Activated naive CD4-positive, alpha-beta T cell treated with anti-CD3 and anti-CD28 coated beads for 36 hours (primary cell): ENCODE results near the gene BTN2A1. TPM values are rescaled to one million over a fixed set of nuclear protein-coding genes. Genes with fewer than 3 reads are reported as not detected.
A peak's percentile ranks its signal among the peaks of the same experiment; 100 is the strongest.

Experiments
- CTCF ChIA-PET: fragments of 350-600 bp; sonication (Branson Sonifier 250); formaldehyde crosslinking; loops from one replicate; lab custom pipeline; 2021; ENCODE audit warnings: antibody characterized with exemption; lab: Charles Lee
- DNase-seq: peaks from one replicate; pipeline ENCODE4 v3.0.0-alpha.2; 2020
- H3K27ac Mint-ChIP-seq: one replicate; pipeline ENCODE4 v1.8.0; 2021; ENCODE audit warnings: mild to moderate bottlenecking, mixed read lengths
- H3K27me3 Mint-ChIP-seq: one replicate; pipeline ENCODE4 v1.8.0; 2021; ENCODE audit warnings: low read depth, mixed read lengths
- H3K36me3 Mint-ChIP-seq: one replicate; pipeline ENCODE4 v1.8.0; 2021; ENCODE audit warnings: low read depth, mixed read lengths
- H3K4me1 Mint-ChIP-seq: one replicate; pipeline ENCODE4 v1.8.0; 2021; ENCODE audit warnings: low read depth, mixed read lengths
- H3K4me3 Mint-ChIP-seq: one replicate; pipeline ENCODE4 v1.8.0; 2021; ENCODE audit warnings: mild to moderate bottlenecking, moderate library complexity, mixed read lengths
- H3K9me3 Mint-ChIP-seq: one replicate; pipeline ENCODE4 v1.8.0; 2021; ENCODE audit warnings: mixed read lengths
- intact Hi-C: fragments of 100-400 bp; cut with micrococcal nuclease; formaldehyde crosslinking; loops from one replicate; pipeline ENCODE4 v1.15.1; 2023
- total RNA-seq, 2 experiments: library from RNA; stranded (reverse); gene quantifications; one replicate each; pipeline ENCODE4 v1.2.3, GENCODE V29; 2021

Gene BTN2A1
- total RNA-seq, 2 experiments from 2014 or later = 16.0 TPM

DNA sequence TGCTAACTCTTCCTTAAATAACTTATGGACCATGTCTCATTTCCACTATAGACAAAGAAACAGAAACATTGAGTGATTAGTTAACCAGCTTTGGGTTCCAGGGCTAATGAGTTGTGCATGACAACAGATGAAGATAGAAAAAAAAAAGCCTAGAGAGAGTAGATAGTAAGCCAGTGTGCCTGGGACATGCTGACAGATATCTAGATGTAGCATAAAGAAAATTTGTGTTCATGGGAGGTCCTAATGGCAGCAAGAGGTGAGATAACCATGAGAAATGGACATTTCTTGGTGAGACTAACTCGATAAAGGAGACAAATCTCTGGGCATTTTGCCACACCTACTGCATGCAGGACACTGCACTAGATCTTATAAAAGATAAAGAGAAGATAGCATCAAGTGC, 20.2 kb upstream of the BTN2A1 start:
- intact Hi-C loops = no loop called here
- no peaks in the 10 kb centered on the region for H3K27me3 Mint-ChIP-seq
- peaks cover 6% of the 10 kb centered on the region for H3K36me3 Mint-ChIP-seq
- CTCF ChIA-PET = no interaction called here
- no peak overlapping the region for H3K27ac Mint-ChIP-seq
- no peak for DNase-seq
- no peak overlapping the region for H3K4me3 Mint-ChIP-seq
- peaks cover 17% of the 10 kb centered on the region for H3K4me1 Mint-ChIP-seq
- peaks cover 11% of the 10 kb centered on the region for H3K9me3 Mint-ChIP-seq

DNA sequence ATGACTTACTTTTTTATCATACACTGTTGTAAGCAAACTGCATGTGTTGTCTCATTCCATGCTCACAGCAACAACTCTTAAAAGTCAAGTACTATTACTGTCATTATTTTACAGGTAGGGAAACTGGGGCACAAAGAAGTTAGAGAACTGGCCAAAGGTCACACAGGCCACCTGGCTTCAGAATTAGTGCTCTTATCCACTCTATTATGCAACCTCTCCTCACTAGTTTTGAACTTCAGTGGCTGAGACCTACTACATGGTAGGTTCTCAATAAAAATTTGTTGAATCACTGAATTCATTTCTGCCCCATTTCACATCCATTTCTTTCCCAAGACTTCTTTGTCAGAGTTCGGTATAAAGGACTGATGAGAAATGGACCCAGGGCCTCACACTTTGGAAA, 19.8 kb upstream of the BTN2A1 start:
- Mint-ChIP-seq H3K27ac (no peak overlapping the region), H3K27me3 (no peaks in the 10 kb centered on the region), H3K9me3 (peaks cover 11% of the 10 kb centered on the region), H3K4me3 (no peak overlapping the region), H3K4me1 (peaks cover 21% of the 10 kb centered on the region), H3K36me3 (peaks cover 9% of the 10 kb centered on the region)
- CTCF ChIA-PET = interaction anchor here (0.6 kb wide), 1 partner anchor 20 kb away, joined by 8 read pairs; no protein-coding TSS in a partner anchor
- intact Hi-C loops = no loop called here
- no peak for DNase-seq

DNA sequence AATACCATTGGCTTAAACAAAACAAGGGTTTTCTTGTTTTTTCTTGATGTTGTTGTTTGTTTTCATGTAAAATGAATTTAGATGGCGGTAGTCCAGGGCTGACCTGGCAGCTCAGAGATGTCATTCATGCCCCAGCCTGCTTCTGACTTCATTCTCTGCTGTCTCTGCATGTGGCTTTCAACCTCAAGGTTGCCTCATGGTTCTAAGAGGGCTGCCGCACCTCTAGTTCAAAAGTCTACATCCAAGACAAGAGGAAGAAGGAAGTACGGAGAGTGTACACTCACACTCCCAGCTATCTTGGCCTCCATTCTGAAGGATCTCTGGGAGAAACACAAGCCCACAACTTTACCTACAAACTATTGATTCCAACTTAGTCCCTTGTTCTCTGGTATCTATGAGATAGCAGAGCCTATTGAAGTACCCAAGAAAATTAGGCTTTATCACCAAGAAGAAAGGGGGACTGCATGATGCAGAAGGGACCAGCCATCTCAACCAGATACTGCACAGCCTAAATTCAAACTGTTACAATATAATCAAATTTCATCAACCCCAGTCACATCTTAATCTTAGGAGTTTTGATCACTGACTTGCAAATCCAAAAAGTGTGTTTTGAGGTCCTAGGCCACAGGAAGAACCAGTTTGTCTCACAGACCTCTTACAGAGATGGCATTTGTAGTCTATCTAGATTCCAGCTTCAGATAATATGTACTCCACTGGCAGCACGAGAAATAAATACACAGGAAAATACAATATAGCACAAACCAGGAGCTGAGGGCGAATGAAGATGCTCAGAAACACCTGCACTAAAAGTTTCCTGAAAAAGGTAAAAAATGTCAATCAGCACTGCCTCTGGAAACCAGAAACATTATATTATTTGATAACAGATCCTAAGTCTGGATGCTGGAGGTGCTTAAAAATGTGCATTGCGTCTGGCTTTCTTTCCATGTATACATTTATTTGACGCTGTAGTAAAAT, 18.3 kb upstream of the BTN2A1 start:
- Mint-ChIP-seq H3K27ac (peak overlapping the region; percentile 95), H3K27me3 (no peaks in the 10 kb centered on the region), H3K9me3 (peaks cover 3% of the 10 kb centered on the region), H3K36me3 (peaks cover 18% of the 10 kb centered on the region), H3K4me1 (peaks cover 33% of the 10 kb centered on the region), H3K4me3 (peak overlapping the region; percentile 96)
- DNase-seq = no peak
- intact Hi-C loops = loop anchor here (1.0 to 5.0 kb wide), 6 partner anchors 18 to 98 kb away; partner anchors contain the start of genes BTN2A1, BTN3A1 and BTN3A2
- CTCF ChIA-PET = no interaction called here

DNA sequence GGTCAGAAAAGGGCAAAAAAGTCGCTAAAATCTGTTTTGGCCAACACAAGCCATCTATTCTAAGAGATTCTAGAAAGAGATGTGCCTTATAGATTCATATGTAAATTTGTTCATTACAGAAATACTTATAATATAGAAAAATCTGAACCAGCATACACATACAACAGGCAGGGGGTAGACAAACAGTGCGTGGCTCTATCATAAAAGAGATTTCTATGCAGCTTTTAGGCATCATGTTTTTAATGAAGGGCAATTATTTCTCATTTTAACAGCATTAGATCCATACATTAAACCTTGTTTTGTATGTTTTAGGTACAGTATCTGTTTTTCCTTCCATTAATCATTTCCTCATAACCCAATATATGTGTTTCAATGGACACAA, 16.8 kb upstream of the BTN2A1 start:
- Mint-ChIP-seq H3K27ac (peak overlapping the region; percentile 95), H3K27me3 (no peaks in the 10 kb centered on the region), H3K36me3 (peaks cover 26% of the 10 kb centered on the region), H3K4me1 (peaks cover 48% of the 10 kb centered on the region), H3K9me3 (no peaks in the 10 kb centered on the region), H3K4me3 (peak overlapping the region; percentile 96)
- no peak for DNase-seq
- CTCF ChIA-PET = no interaction called here
- intact Hi-C loops = loop anchor here (1.0 to 5.0 kb wide), 6 partner anchors 16 to 96 kb away; partner anchors contain the start of genes BTN2A1, BTN3A1 and BTN3A2

DNA sequence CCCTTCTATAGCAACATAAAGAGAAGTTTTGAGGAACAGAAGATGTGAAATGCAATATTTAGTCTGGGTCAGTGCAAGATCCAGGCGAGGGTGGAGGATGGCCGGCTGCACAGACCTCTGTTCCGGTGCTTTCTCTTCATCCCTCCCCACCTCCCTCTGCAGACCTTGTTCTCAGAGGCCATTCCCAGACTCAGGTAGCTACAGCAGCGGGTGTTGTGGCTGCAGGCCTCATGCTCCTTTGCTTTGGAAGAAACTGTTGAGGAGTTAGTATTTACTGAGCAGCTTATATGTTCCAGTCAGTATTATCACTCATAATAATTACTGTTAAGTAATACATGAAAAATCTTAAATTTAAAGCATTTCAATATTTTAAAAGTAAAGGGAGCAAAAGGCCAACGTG, 15.8 kb upstream of the BTN2A1 start:
- Mint-ChIP-seq H3K9me3 (no peaks in the 10 kb centered on the region), H3K4me1 (peaks cover 58% of the 10 kb centered on the region), H3K4me3 (peak overlapping the region; percentile 70), H3K27me3 (no peaks in the 10 kb centered on the region), H3K36me3 (peaks cover 31% of the 10 kb centered on the region), H3K27ac (peak overlapping the region; percentile 67)
- intact Hi-C loops = loop anchor here (5.0 kb wide), 2 partner anchors 40 to 80 kb away; partner anchors contain the start of gene BTN3A1
- CTCF ChIA-PET = interaction anchor here (0.5 kb wide), 1 partner anchor 151 kb away, joined by 3 read pairs; no protein-coding TSS in a partner anchor
- DNase-seq = no peak

DNA sequence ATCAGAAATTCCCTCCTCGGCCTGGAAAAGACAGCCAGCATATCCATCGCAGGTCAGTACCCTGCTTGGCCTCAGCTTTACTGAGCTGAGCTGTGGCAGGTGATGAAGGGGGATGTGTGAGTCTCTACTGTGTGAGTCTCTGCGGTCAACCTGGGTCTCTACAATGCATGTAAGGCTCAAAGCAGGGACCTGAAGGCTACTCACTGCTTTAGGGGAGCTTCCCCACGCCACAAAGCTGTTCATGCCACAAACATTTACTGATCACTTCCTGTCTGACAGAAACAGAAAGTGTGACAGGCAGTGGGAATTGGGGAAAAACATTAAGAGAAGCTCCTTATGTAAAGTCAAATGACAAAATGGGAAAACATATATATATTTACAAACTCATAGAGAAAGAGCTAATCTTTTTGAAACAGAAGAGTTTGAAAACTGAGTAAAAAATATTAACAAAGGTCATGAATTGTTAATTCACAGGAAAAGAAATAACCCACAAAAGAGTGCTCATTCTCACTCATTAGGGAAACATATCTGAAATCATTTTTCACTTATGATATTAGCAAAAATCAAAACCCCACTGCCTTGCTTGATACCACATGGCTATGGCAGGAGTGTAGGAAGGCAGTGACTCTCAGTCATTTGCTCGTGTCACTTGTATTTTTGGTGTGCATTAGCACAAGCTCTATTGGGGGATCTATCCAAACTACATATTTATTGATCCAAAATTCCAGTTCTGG, 11.7 kb upstream of the BTN2A1 start:
- DNase-seq = peak; percentile 57
- Mint-ChIP-seq H3K4me3 (peak overlapping the region; percentile 14), H3K27ac (peak overlapping the region; percentile 39), H3K27me3 (no peaks in the 10 kb centered on the region), H3K36me3 (peaks cover 50% of the 10 kb centered on the region), H3K9me3 (no peaks in the 10 kb centered on the region), H3K4me1 (peaks cover 58% of the 10 kb centered on the region)
- intact Hi-C loops = loop anchor here (1.0 kb wide), 1 partner anchor 11 kb away; the partner anchor contains the start of gene BTN2A1
- CTCF ChIA-PET = interaction anchor here (1.0 to 2.1 kb wide), 2 partner anchors 79 to 105 kb away, joined by 3 to 5 read pairs; no protein-coding TSS in a partner anchor

DNA sequence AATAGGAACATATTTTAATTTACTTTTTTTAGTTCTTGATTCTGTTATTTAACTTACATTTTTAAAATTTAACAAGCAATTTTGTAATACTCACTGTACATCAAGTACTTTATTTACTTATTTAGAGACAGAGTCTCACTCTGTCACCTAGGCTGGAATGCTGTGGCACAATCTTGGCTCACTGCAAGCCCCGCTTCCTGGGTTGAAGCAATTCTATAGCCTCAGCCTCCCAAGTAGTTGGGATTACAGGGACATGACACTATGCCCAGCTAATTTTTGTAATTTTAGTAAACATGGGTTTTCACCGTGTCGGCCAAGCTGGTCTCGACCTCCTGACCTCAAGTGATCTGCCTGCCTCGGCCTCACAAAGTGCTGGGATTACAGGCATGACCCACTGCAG, 10.5 kb upstream of the BTN2A1 start:
- DNase-seq = no peak
- CTCF ChIA-PET = interaction anchor here (2.1 kb wide), 1 partner anchor 106 kb away, joined by 5 read pairs; no protein-coding TSS in a partner anchor
- H3K4me3 Mint-ChIP-seq = no peak overlapping the region
- intact Hi-C loops = no loop called here
- peaks cover 50% of the 10 kb centered on the region for H3K36me3 Mint-ChIP-seq
- H3K27me3 Mint-ChIP-seq = no peaks in the 10 kb centered on the region
- no peak overlapping the region for H3K27ac Mint-ChIP-seq
- H3K4me1 Mint-ChIP-seq = peaks cover 53% of the 10 kb centered on the region
- no peaks in the 10 kb centered on the region for H3K9me3 Mint-ChIP-seq

DNA sequence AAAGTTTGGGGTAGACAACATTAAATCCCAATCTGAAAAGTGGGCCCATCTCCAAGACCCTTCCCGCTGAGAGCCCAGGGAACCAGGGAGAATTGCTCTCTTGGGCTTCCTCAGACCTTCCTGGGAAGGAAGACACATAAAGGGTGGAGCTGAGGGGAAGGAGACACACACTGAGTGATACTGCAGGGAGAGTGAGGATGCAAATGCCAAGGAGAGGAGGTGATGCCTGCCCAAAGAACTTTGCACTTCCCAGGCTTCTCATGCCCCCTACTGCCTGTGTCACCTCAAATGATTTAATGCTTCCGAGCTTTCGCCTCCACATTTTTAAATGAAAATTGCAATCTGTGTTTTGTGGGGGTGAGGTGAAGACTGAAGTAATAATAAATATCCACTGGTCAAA, 7.5 kb upstream of the BTN2A1 start:
- Mint-ChIP-seq H3K36me3 (peaks cover 27% of the 10 kb centered on the region), H3K27me3 (no peaks in the 10 kb centered on the region), H3K4me1 (peaks cover 26% of the 10 kb centered on the region), H3K9me3 (no peaks in the 10 kb centered on the region), H3K27ac (no peak overlapping the region), H3K4me3 (no peak overlapping the region)
- CTCF ChIA-PET = no interaction called here
- intact Hi-C loops = no loop called here
- DNase-seq = no peak

DNA sequence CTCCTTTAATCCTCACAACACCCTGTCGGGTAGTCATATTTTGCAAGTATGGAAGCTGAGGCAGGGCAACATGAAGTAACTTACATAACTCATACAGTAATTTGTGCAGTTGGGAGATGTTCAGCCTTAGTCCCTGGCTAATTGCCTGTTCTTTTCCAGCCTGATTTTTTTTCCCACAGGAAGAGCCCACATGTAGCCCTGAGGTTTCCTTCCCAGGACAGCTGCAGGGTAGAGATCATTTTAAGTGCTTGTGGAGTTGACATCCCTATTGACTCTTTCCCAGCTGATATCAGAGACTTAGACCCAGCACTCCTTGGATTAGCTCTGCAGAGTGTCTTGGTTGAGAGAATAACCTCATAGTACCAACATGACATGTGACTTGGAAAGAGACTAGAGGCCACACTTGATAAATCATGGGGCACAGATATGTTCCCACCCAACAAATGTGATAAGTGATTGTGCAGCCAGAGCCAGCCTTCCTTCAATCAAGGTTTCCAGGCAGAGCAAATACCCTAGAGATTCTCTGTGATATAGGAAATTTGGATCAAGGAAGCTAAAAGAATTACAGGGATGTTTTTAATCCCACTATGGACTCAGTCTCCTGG, 5.0 kb upstream of the BTN2A1 start:
- CTCF ChIA-PET = no interaction called here
- intact Hi-C loops = no loop called here
- peaks cover 21% of the 10 kb centered on the region for H3K36me3 Mint-ChIP-seq
- DNase-seq = no peak
- no peaks in the 10 kb centered on the region for H3K27me3 Mint-ChIP-seq
- H3K4me1 Mint-ChIP-seq = peaks cover 17% of the 10 kb centered on the region
- no peak overlapping the region for H3K4me3 Mint-ChIP-seq
- H3K27ac Mint-ChIP-seq = no peak overlapping the region
- no peaks in the 10 kb centered on the region for H3K9me3 Mint-ChIP-seq

DNA sequence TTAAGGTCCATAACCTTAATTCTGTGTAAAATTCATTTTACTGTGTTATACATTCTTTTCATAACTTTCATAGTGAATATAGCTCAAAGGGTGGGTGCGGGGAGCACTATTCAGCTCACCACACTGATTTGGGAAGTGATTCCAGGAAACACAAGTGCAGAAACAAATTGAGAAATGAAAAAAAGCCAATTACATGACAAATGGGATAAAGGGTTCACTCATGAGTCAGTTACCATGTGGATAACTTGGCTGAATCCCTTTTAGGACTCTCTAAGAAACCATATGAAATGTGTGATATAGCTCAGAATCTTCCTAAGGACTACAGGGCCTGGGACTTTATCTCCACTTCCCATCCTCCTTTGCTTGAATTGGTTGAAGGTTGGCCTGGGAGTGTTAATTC, 3.1 kb upstream of the BTN2A1 start:
- H3K27ac Mint-ChIP-seq = no peak overlapping the region
- CTCF ChIA-PET = no interaction called here
- no peaks in the 10 kb centered on the region for H3K9me3 Mint-ChIP-seq
- DNase-seq = no peak
- intact Hi-C loops = no loop called here
- H3K36me3 Mint-ChIP-seq = peaks cover 17% of the 10 kb centered on the region
- H3K4me1 Mint-ChIP-seq = peaks cover 19% of the 10 kb centered on the region
- H3K27me3 Mint-ChIP-seq = no peaks in the 10 kb centered on the region
- no peak overlapping the region for H3K4me3 Mint-ChIP-seq

DNA sequence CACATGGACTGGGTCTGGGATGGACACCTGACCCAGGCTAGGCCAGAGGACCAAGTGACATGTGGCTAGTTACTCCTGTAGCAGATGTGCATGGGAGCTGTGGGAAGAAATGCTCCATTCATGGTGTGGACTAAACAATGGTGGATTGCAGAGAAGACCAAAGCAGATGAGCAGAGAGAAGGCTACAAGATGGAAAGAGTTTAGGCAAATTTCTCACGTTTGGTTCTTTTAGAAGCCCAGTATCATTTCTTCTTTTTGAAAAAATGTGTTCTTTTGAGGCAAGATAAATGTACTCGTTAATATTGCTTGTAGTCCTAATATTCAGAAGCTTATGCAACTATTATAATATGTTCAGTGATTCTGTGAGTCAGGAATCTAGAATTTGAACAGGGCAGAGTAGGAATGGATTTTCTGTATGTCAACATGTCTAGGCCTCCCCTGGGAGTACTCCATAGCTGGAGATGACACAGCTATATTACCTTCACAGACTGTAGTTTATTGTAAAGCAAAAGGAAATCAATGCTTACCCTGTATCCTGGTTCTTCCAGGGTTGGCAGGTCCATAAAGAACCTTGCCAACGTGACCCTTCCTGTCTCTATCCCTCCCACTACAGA, 2.3 kb upstream of the BTN2A1 start:
- Mint-ChIP-seq H3K27ac (no peak overlapping the region), H3K4me1 (peaks cover 27% of the 10 kb centered on the region), H3K27me3 (no peaks in the 10 kb centered on the region), H3K4me3 (no peak overlapping the region), H3K36me3 (peaks cover 18% of the 10 kb centered on the region), H3K9me3 (no peaks in the 10 kb centered on the region)
- no peak for DNase-seq
- CTCF ChIA-PET = interaction anchor here (0.9 kb wide), 1 partner anchor 49 kb away, joined by 3 read pairs; no protein-coding TSS in a partner anchor
- intact Hi-C loops = no loop called here
